ENCODE measurements around the gene HLA-DOB. TPM values are rescaled to one million over a fixed set of nuclear protein-coding genes. Genes with fewer than 3 reads are reported as not detected.

HLA-DOB gene
- total RNA-seq, 2 donors from 2014 or later, result 0.58 to 0.69 TPM

- Histone ChIP-seq H3K9ac (ENCODE audit: low read depth in 2 of 2, low read length in 2 of 2) (no peak overlapping the region), H3K36me3 (peaks cover 6% of the 10 kb centered on the region), H3K27ac (no peak overlapping the region), H3K4me1 (no peaks in the 10 kb centered on the region), H3K27me3 (no peaks in the 10 kb centered on the region), H3K9me3 (no peaks in the 10 kb centered on the region), H3K4me3 (no peak overlapping the region)
- DNase-seq, result no peak
- no peak for TF ChIP-seq CTCF (IDR thresholded peaks at IDR 0.05)
- intact Hi-C loops (cut with DNase I), result no loop called here
Measured at GRCh38 chr6:32857156-32857891, 40.5 kb upstream of the HLA-DOB start.

GRCh38 chr6:32855467-32856174 lies 38.8 kb upstream of the HLA-DOB start:
- H3K9ac ChIP-seq (ENCODE audit: low read depth in 2 of 2, low read length in 2 of 2), result no peak overlapping the region
- peaks cover 10% of the 10 kb centered on the region for H3K4me1 ChIP-seq
- intact Hi-C loops (cut with DNase I), result loop anchor here (2.0 kb wide), 1 partner anchor 17 kb away; the partner anchor contains the start of gene TAP2
- H3K36me3 ChIP-seq, result peaks cover 16% of the 10 kb centered on the region
- peak overlapping the region; percentile 97 for H3K4me3 ChIP-seq
- H3K9me3 ChIP-seq, result no peaks in the 10 kb centered on the region
- DNase-seq, result no peak
- H3K27me3 ChIP-seq, result no peaks in the 10 kb centered on the region
- no peak for TF ChIP-seq CTCF (IDR thresholded peaks at IDR 0.05)
- no peak overlapping the region for H3K27ac ChIP-seq

DNA sequence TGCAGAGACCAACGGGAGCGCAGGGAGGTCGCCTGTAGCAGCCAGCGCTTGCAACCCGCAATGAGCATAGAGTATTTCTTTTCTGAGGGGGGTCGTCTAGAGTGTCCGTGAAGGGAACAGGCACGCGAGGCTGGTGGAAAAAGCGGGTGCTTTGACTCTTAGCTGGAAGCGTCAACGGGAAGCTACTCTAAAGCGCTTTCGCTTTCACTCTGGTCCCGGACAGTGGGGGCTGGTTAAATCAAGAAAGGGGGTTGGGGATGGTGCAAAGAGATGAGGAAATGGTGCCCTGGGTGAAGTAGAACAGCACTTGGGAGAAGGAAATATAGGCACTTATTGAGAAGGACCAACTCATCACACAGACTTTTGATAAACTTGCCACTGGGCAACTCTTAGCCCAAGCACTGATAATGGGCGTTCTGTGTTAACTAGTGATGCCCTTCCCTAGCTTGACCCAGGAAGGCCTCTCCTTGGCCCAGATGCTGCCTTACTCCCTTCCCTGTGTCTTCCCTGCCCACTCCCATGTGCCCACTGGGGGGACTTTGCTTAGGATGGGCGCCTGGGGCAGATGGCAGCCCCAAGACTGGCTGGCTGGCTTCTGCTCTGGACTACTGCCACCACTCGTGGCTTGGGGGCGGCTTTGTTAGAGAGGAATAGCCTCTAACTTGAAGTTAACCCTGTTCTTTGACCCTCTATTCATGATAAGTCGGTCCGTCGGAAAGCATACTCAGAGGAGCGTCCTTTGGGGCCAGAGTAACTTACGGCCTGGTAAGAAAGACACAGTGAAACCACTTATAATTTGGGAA lies 37.8 kb upstream of the HLA-DOB start:
- H3K9ac ChIP-seq (ENCODE audit: low read depth in 2 of 2, low read length in 2 of 2), result peak overlapping the region; percentile 99 to 100
- H3K27me3 ChIP-seq, result no peaks in the 10 kb centered on the region
- H3K36me3 ChIP-seq, result peaks cover 23% of the 10 kb centered on the region
- H3K4me3 ChIP-seq, result peak overlapping the region; percentile 97
- H3K4me1 ChIP-seq, result peaks cover 10% of the 10 kb centered on the region
- peak overlapping the region; percentile 100 for H3K27ac ChIP-seq
- intact Hi-C loops (cut with DNase I), result loop anchor here (2.0 kb wide), 1 partner anchor 16 kb away; the partner anchor contains the start of gene TAP2
- no peak for TF ChIP-seq CTCF (IDR thresholded peaks at IDR 0.05)
- peak; percentile 71 for DNase-seq
- no peaks in the 10 kb centered on the region for H3K9me3 ChIP-seq

DNA sequence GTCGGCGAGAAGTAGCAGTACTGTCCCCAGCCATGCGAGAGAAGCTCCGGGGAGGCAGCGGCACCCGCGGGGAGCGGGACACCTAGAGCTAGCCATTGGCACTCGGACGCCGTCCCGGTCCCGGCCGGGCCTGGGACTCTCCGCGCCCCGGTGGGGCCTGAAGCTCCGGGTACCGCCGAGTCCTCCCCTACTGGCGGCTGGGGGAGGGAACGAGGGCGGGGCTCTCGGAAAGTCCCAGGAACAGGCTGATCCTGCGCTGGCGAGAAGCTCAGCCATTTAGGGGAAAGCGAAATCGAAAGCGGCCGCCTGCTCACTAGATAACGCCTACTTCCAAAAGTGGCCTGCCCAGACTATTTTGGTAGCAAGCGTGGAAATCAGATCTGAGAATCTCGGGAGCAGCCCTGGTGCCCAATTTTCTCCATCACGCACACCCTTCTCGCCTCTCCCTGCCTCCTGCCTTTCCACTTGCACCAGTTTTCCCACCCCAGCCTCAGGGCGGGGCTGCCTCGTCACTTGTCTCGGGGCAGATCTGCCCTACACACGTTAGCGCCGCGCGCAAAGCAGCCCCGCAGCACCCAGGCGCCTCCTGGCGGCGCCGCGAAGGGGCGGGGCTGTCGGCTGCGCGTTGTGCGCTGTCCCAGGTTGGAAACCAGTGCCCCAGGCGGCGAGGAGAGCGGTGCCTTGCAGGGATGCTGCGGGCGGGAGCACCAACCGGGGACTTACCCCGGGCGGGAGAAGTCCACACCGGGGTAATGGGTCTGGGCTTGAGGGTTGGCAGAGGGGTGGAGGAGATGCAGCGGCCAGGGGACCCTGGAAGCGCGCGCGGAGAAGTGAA lies 37.0 kb upstream of the HLA-DOB start, which contains the start of the genes PSMB9 and TAP1:
Gene PSMB9, plus strand, starts transcription at position 652 of the 835 bp plus-strand sequence. Its CDS starts 38 bp downstream, at position 690.
Gene TAP1, minus strand, starts transcription at position 164 of the 835 bp plus-strand sequence. Its CDS starts 68 bp downstream, at position 96.
- Histone ChIP-seq H3K9ac (ENCODE audit: low read depth in 2 of 2, low read length in 2 of 2) (peak within 1 kb of the TSS; percentile 99 to 100), H3K27ac (peak within 1 kb of the TSS; percentile 100), H3K4me3 (peak within 1 kb of the TSS; percentile 97), H3K27me3 (no peaks in the 10 kb centered on the region), H3K4me1 (peaks cover 10% of the 10 kb centered on the region), H3K9me3 (no peaks in the 10 kb centered on the region), H3K36me3 (peaks cover 19% of the 10 kb centered on the region)
- peak; percentile 68 for TF ChIP-seq CTCF (IDR thresholded peaks at IDR 0.05)
- DNase-seq, result peak; percentile 96
- intact Hi-C loops (cut with DNase I), result loop anchor here (2.0 kb wide), 1 partner anchor 15 kb away; the partner anchor contains the start of gene TAP2
